Upper lobe of left lung (tissue), 6 donors: ENCODE results near the gene PRKCZ. TPM values are rescaled to one million over a fixed set of nuclear protein-coding genes. Genes with fewer than 3 reads are reported as not detected.

ENCODE experiments used
- ATAC-seq, 2 donors: fragments of 200-7000 bp; cut with Tn5 transposase; one replicate each; pipeline ENCODE4 v1.9.1; 2022; ENCODE audit warnings: mild to moderate bottlenecking in 2 of 2, moderate library complexity in 2 of 2; ENCODE audit not compliant: low FRiP score in 2 of 2
- DNase-seq, 2 donors: peaks; one replicate each; pipeline ENCODE4 v3.0.0-alpha.2; 2019 to 2020
- H3K27ac ChIP-seq, 4 donors: fragments of 200-600 bp; sonication (generic); one replicate each; pipeline ENCODE4 v1.5.1; 2016 to 2019
- H3K27me3 ChIP-seq, 4 donors: fragments of 200-600 bp; sonication (generic); one replicate each; pipeline ENCODE4 v1.5.1; 2017 to 2019
- H3K36me3 ChIP-seq, 4 donors: fragments of 200-600 bp; sonication (generic); one replicate each; pipeline ENCODE4 v1.5.1; 2016 to 2019
- H3K4me1 ChIP-seq, 4 donors: fragments of 200-600 bp; sonication (generic); one replicate each; pipeline ENCODE4 v1.5.1; 2018 to 2019
- H3K4me3 ChIP-seq, 4 donors: fragments of 200-600 bp; sonication (generic); one replicate each; pipeline ENCODE4 v1.5.1; 2017 to 2019; ENCODE audit warnings: mild to moderate bottlenecking in 2 of 4, moderate library complexity in 1 of 4
- H3K9me3 ChIP-seq, 4 donors: fragments of 200-600 bp; sonication (generic); one replicate each; pipeline ENCODE4 v1.5.1; 2018 to 2019
- EP300 ChIP-seq, 4 donors: sonication (generic); formaldehyde crosslinking; IDR thresholded peaks; one replicate each; pipeline ENCODE4 v1.5.1; 2017; ENCODE audit warnings: antibody characterized with exemption in 4 of 4, control low read depth in 2 of 4
- POLR2A ChIP-seq, 4 donors: fragments of 450-650 bp; IDR thresholded peaks; one replicate each; pipeline ENCODE4 v1.5.1; 2016 to 2017; ENCODE audit warnings: antibody characterized with exemption in 4 of 4, mild to moderate bottlenecking in 2 of 4
- POLR2AphosphoS5 ChIP-seq, 2 donors: sonication (generic); formaldehyde crosslinking; IDR thresholded peaks; one replicate each; pipeline ENCODE4 v1.5.1; 2017; ENCODE audit warnings: antibody characterized with exemption in 2 of 2
- WGBS, 2 donors: methylation state at CpG; one replicate each; pipeline ENCODE4 v1.1.5; 2017 to 2018; 5-methylcytosine and 5-hydroxymethylcytosine counted together
- total RNA-seq, 6 donors: library from RNA; depleted of rRNA in 4 of 6; stranded (reverse); fragments of >200 nt in 4 of 6; gene quantifications; one replicate each; pipeline versions ENCODE4 v1.1.0 to v1.2.1, GENCODE V29; 2016 to 2021
- TF ChIP-seq, protein P1 (sequence below), 6 experiments: fragments of 450-650 bp in 4 of 6; fragments of 200-600 bp in 2 of 6; sonication (generic) in 2 of 6; IDR thresholded peaks; one replicate each; pipeline ENCODE4 v1.5.1; 2016 to 2019; ENCODE audit warnings: antibody characterized with exemption in 6 of 6
- donor health status: DM: no; HTN: no; CAD: no; lungs with moderate emphysema.
- donor health status: DM: no; HTN: yes; CAD: no; lungs with severe emphysema.

The PRKCZ gene
- total RNA-seq, 6 donors from 2014 or later, result 107 to 169 (median 138) TPM

DNA sequence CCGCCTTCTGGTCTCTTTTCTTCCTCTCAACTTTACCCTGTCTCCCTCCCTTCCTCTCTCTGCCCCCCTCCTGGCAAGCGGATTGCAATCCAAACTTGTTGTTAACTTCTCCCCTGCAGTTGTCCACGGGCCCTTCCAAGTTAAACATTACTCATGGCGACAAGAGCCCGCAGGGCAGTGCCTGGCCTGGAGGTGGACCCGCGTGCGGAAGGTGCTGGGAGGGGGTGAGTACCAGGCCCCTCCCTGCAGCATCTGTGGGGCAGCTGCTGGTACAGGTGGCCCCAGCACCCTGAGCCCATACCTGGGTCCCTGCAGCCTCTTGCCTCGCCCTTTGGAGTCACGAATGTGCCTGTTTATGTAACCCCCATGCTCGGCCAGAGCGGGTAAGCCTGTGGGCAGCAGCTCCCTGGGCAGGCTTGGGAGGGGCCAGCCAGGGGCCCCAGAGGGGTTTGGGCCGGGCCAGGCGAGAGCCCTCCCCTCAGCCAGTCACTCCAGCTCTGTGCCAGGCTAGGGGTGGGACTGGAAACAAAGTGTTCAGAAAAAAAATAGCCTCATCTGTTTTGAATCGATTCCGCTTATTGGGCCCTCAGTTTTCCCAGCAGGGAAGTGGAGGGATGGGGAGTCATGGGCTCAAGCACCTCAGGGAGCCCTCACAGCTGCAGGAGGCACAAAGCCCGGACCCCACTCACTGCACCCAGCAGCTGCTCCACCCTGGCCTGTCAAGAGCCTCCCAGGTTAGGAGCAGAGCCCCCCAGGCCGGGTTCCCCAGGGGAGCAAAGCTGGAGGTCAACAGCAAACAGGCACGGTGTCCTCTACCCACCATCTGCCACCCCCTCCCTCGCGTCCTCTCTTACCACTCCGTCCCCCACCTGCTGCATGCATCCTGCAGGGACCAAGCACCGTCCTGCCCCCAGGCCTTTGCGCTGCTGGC lies 158.4 kb downstream of the PRKCZ start:
- Histone ChIP-seq H3K4me3 (no peak overlapping the region), H3K36me3 (no peaks in the 10 kb centered on the region), H3K9me3 (no peaks in the 10 kb centered on the region), H3K27me3 (no peaks in the 10 kb centered on the region), H3K4me1 (peaks cover 47 to 83% (median 63%) of the 10 kb centered on the region in 4 donors), H3K27ac (peak overlapping the region; percentile 76 to 90 (median 84))
- peak; percentile 86 to 90 for DNase-seq
- TF ChIP-seq EP300 (IDR thresholded peaks at IDR 0.05) (no peak), POLR2AphosphoS5 (IDR thresholded peaks at IDR 0.05) (peak in 1 of 2 donors; percentile 14), POLR2A (IDR thresholded peaks at IDR 0.05) (peak in 1 of 4 donors; percentile 14)
- TF ChIP-seq, protein P1, sequence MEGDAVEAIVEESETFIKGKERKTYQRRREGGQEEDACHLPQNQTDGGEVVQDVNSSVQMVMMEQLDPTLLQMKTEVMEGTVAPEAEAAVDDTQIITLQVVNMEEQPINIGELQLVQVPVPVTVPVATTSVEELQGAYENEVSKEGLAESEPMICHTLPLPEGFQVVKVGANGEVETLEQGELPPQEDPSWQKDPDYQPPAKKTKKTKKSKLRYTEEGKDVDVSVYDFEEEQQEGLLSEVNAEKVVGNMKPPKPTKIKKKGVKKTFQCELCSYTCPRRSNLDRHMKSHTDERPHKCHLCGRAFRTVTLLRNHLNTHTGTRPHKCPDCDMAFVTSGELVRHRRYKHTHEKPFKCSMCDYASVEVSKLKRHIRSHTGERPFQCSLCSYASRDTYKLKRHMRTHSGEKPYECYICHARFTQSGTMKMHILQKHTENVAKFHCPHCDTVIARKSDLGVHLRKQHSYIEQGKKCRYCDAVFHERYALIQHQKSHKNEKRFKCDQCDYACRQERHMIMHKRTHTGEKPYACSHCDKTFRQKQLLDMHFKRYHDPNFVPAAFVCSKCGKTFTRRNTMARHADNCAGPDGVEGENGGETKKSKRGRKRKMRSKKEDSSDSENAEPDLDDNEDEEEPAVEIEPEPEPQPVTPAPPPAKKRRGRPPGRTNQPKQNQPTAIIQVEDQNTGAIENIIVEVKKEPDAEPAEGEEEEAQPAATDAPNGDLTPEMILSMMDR (IDR thresholded peaks at IDR 0.05), result peak in 2 of 6 experiments; percentile 8 to 37
- ATAC-seq, result peak in 1 of 2 donors; percentile 63
- WGBS, 2 donors, result 53 to 55% methylated on average over 22 to 23 of the region's 24 CpGs

DNA sequence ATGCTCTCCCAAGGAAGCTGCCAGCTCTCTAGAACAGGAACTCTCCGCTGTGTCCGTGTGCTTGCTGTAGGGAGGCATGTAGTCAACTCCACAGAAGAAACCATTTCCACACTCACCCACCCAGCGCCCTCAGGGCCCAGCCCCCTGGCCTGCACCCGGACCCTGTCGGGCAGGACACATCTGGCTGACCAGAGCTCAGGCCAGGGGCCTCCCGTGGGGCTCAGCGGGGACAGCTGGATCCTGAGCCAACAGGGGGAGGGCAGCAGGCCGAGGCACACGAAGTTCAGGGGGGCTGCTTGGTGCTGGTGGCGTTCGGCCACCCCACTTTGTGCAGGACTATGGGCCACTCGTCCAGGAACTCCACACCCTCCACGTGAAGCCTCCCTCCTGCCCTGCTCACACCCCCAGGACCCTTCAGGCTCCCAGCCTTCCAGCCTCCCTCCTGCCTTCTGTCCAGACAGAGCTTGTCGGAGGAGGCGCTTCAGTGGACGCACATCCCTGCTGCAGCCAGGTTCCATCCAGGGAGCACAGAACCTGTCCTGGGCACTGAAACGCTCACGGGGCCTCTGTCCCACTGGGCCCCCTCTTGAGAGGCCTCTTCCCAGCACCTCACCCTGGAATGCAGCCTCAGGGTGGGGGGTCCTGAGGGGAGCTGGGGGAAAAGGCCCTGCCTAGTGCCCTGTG lies 159.3 kb downstream of the PRKCZ start:
- DNase-seq (peak in 1 of 2 donors; percentile 80), ATAC-seq (no peak)
- Histone ChIP-seq H3K4me3 (no peak overlapping the region), H3K4me1 (peaks cover 53 to 83% (median 63%) of the 10 kb centered on the region in 4 donors), H3K36me3 (no peaks in the 10 kb centered on the region), H3K9me3 (no peaks in the 10 kb centered on the region), H3K27me3 (no peaks in the 10 kb centered on the region), H3K27ac (peak overlapping the region; percentile 76 to 90 (median 84))
- TF ChIP-seq POLR2A (IDR thresholded peaks at IDR 0.05), result no peak
- TF ChIP-seq EP300 (IDR thresholded peaks at IDR 0.05), result no peak
- no peak for TF ChIP-seq POLR2AphosphoS5 (IDR thresholded peaks at IDR 0.05)
- TF ChIP-seq, protein P1 (IDR thresholded peaks at IDR 0.05), result no peak
- WGBS, 2 donors, result 76 to 82% methylated on average over 10 to 18 of the region's 18 CpGs

DNA sequence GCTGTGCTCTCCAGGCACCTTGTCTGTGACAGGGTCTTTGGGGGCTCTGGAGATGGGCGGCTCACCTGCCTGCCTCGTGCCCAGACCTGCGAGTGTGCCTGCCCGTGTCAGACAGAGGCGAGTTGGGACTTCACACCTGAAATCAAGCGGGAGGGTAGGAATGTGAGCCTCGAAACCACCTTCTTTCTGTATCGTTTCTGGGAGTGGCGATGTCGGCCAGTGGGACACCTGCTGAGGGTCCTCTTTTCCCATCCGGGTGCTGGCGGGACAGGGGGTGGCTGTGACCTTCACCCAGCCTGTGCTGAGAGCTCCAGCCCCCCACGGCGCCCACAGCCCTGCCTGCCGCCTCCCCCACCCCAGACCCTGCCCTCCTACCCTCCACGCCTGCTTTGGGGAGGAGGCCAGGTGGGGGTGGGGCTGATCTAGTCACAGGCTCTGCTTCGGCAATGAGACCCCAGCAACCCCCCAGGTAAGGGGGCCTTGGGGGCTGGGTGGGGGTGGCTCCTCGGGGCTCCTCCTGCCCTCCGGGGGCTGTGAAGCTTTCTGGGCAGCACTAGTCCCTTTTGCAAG lies 160.0 kb downstream of the PRKCZ start:
- 90 to 97% methylated on average over 5 to 19 of the region's 19 CpGs for WGBS, 2 donors
- DNase-seq, result peak in 1 of 2 donors; percentile 73
- Histone ChIP-seq H3K4me1 (peaks cover 59 to 89% (median 69%) of the 10 kb centered on the region in 4 donors), H3K36me3 (no peaks in the 10 kb centered on the region), H3K4me3 (no peak overlapping the region), H3K27me3 (no peaks in the 10 kb centered on the region), H3K9me3 (no peaks in the 10 kb centered on the region), H3K27ac (peak overlapping the region; percentile 76 to 90 (median 84))
- ATAC-seq, result no peak
- TF ChIP-seq POLR2A (IDR thresholded peaks at IDR 0.05) (no peak), EP300 (IDR thresholded peaks at IDR 0.05) (no peak), POLR2AphosphoS5 (IDR thresholded peaks at IDR 0.05) (no peak)
- TF ChIP-seq, protein P1 (IDR thresholded peaks at IDR 0.05), result no peak

DNA sequence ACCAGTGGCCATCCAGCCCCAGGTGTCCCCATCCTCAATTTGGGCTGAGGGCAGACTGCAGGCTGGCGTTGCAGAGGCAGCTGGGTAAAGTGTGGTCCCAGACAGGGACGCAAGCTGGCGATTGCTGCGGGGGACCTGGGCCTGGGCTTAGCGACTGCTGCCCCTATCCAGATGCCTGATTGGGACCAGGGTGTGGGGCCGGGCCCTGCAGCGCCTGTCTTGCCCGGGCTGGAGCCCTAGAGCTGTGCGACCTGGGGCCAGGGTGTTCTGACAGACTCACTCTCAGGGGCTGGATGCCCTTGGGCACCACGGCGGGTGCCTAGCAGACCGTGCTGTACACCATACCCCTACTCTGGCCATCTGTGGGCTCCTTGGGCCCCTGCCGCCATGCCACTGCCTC lies 160.6 kb downstream of the PRKCZ start:
- H3K27me3 ChIP-seq, result no peaks in the 10 kb centered on the region
- H3K36me3 ChIP-seq, result no peaks in the 10 kb centered on the region
- no peak overlapping the region for H3K4me3 ChIP-seq
- no peaks in the 10 kb centered on the region for H3K9me3 ChIP-seq
- WGBS, 2 donors, result 93 to 96% methylated on average over 6 to 11 of the region's 13 CpGs
- peak in 1 of 2 donors; percentile 81 for DNase-seq
- TF ChIP-seq POLR2AphosphoS5 (IDR thresholded peaks at IDR 0.05) (no peak), EP300 (IDR thresholded peaks at IDR 0.05) (no peak), POLR2A (IDR thresholded peaks at IDR 0.05) (no peak)
- TF ChIP-seq, protein P1 (IDR thresholded peaks at IDR 0.05), result no peak
- peaks cover 58 to 85% (median 64%) of the 10 kb centered on the region in 4 donors for H3K4me1 ChIP-seq
- no peak for ATAC-seq
- H3K27ac ChIP-seq, result peak overlapping the region in 3 of 4 donors; percentile 30 to 90 (median 86)
